ENCODE data around the gene CADPS2.

DNA sequence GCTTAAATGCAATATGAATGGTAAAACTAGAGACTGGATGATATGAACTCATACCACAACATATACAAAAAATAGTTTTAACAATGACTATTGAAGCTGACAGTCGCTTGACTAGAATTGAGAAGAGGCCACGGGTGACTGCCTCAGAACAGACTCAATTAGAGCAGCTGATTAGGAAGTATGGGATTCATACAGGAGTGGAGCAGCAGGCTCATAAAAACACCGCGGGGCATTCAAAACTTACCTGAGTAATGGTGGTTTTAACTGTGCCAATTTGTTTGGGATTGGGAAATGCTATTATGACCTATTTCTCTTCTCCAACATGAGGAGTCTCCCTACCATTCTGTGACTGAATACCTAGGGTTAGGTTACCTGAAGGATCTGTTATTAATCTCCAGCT is 2.1 kb downstream of the CADPS2 start:
- TF ChIP-seq, protein P1, sequence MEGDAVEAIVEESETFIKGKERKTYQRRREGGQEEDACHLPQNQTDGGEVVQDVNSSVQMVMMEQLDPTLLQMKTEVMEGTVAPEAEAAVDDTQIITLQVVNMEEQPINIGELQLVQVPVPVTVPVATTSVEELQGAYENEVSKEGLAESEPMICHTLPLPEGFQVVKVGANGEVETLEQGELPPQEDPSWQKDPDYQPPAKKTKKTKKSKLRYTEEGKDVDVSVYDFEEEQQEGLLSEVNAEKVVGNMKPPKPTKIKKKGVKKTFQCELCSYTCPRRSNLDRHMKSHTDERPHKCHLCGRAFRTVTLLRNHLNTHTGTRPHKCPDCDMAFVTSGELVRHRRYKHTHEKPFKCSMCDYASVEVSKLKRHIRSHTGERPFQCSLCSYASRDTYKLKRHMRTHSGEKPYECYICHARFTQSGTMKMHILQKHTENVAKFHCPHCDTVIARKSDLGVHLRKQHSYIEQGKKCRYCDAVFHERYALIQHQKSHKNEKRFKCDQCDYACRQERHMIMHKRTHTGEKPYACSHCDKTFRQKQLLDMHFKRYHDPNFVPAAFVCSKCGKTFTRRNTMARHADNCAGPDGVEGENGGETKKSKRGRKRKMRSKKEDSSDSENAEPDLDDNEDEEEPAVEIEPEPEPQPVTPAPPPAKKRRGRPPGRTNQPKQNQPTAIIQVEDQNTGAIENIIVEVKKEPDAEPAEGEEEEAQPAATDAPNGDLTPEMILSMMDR (IDR thresholded peaks at IDR 0.05) = no peak
- no peak for TF ChIP-seq POLR2A (IDR thresholded peaks at IDR 0.05)

Data from body of pancreas (tissue), 4 donors.